ENCODE measurements around the gene KIF17. TPM values are rescaled to one million over a fixed set of nuclear protein-coding genes. Genes with fewer than 3 reads are reported as not detected.

The KIF17 gene
- total and polyA plus RNA-seq, 12 donors = 10.7 to 66.9 (median 37.5) TPM

DNA sequence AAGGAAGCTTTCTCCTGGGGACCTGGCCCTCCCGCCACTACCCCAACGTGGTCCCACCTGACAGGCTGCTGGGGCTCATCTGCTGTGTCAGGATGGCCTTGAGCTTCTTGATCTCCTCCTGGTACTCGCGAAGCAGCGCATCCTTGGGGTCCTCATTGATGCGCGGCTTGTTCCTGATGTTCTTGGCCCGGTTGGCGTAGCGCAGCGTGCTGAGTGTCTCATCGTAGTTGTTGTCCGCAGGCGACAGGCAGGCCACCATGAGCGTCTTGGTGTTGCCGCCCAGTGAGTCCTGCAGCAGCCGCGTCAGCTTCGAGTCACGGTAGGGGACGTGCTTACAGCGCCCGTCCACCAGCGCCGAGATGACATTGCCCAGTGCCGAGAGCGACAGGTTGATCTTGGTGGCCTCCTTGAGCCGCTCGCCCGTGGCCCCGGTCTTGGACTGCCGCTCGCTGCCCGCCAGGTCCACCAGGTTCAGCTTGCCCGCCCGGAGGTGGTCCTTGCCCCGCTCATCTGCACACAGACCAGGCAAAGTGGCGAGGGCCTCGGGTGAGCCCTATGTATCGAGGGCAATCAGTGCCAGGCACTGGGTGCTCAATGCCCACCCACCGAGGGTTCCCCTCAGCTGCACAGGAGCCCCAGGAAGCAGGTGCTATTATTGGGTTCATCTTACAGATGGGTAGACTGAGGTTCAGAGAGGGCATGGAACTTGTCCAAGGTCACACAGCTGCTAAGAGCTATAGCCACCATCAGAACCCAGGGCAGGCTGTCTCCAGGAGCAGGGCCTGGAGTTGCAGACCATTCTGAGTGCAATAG lies 13.2 kb downstream of the KIF17 start:
- WGBS, 4 donors = 94 to 97% (median 96%) methylated on average over 11 to 41 of the region's 41 CpGs
- Histone ChIP-seq H3K36me3 (replicated peaks in 1 of 2) (no peaks in the 10 kb centered on the region), H3K4me1 (replicated peaks in 1 of 2) (no peaks in the 10 kb centered on the region), H3K4me3 (no peak overlapping the region), H3K27ac (no peak overlapping the region), H3K27me3 (no peaks in the 10 kb centered on the region), H3K9me3 (replicated peaks in 1 of 3) (no peaks in the 10 kb centered on the region)
- intact Hi-C loops (cut with DNase I) = no loop called here
- TF ChIP-seq, protein P1, sequence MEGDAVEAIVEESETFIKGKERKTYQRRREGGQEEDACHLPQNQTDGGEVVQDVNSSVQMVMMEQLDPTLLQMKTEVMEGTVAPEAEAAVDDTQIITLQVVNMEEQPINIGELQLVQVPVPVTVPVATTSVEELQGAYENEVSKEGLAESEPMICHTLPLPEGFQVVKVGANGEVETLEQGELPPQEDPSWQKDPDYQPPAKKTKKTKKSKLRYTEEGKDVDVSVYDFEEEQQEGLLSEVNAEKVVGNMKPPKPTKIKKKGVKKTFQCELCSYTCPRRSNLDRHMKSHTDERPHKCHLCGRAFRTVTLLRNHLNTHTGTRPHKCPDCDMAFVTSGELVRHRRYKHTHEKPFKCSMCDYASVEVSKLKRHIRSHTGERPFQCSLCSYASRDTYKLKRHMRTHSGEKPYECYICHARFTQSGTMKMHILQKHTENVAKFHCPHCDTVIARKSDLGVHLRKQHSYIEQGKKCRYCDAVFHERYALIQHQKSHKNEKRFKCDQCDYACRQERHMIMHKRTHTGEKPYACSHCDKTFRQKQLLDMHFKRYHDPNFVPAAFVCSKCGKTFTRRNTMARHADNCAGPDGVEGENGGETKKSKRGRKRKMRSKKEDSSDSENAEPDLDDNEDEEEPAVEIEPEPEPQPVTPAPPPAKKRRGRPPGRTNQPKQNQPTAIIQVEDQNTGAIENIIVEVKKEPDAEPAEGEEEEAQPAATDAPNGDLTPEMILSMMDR (IDR thresholded peaks at IDR 0.05) = no peak
- TF ChIP-seq POLR2A (IDR thresholded peaks at IDR 0.05) = no peak
- no peak for DNase-seq

DNA sequence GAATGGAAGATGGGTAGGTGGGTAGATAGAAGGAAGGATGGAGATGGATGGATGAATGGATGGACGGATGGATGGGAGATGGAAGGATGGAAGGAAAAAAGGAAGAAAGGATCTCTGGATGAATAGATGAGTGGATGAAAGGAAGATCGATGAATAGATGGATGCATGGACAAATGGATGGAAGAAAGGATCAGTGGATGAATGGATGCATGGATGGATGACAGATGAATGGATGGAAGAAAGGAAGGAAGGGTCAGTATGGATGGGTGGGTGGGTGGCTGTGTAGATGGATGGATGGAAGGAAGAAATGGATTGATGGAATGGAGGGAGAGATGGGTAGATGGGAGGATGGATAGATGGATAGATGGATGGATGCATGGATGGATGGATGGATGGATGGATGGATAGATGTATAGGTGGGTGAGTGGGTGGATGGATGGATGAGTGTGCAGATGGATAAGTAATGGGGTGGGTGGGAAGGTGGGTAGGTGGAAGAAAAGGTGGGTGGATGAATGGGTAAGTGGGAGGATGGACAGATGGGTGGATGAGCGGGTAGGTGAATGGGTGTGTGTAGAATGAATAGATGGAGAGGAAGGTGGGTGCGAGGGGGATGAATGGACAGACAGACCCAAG lies 14.6 kb downstream of the KIF17 start:
- H3K9me3 ChIP-seq (replicated peaks in 1 of 3) = no peaks in the 10 kb centered on the region
- no peak for DNase-seq
- WGBS, 4 donors = 81 to 92% (median 87%) methylated on average over 4 of the region's 4 CpGs
- H3K27ac ChIP-seq = no peak overlapping the region
- no peaks in the 10 kb centered on the region for H3K27me3 ChIP-seq
- no peak for TF ChIP-seq POLR2A (IDR thresholded peaks at IDR 0.05)
- TF ChIP-seq, protein P1 (IDR thresholded peaks at IDR 0.05) = no peak
- no peaks in the 10 kb centered on the region for H3K4me1 ChIP-seq (replicated peaks in 1 of 2)
- no peaks in the 10 kb centered on the region for H3K36me3 ChIP-seq (replicated peaks in 1 of 2)
- H3K4me3 ChIP-seq = no peak overlapping the region
- intact Hi-C loops (cut with DNase I) = no loop called here

DNA sequence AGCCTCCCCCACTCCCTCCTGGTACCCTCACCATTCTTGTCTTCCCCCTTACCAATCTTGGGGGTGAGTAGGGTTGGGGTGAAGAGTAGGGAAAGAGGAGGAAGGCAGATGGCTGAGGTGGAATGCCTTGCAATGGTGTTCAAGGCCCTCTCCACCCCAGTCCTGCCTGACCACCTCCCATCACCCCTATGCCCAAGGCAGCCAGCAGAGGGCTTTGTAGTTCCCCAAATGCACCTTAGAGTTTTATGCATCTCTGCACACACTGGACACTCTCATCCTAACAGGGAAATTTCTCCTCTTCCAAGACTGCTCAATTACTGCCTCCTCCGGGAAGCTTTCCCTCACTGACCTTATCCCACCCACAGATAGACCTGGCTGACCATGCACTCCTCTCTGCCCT lies 15.4 kb downstream of the KIF17 start:
- H3K36me3 ChIP-seq (replicated peaks in 1 of 2) = no peaks in the 10 kb centered on the region
- H3K4me3 ChIP-seq = no peak overlapping the region
- TF ChIP-seq, protein P1 (IDR thresholded peaks at IDR 0.05) = peak in 4 of 6 experiments; percentile 11 to 22 (median 20)
- TF ChIP-seq POLR2A (IDR thresholded peaks at IDR 0.05) = no peak
- intact Hi-C loops (cut with DNase I) = no loop called here
- no peak overlapping the region for H3K27ac ChIP-seq
- H3K27me3 ChIP-seq = no peaks in the 10 kb centered on the region
- no peak for DNase-seq
- H3K9me3 ChIP-seq (replicated peaks in 1 of 3) = no peaks in the 10 kb centered on the region
- no peaks in the 10 kb centered on the region for H3K4me1 ChIP-seq (replicated peaks in 1 of 2)
- WGBS, 4 donors = 67 to 93% (median 89%) methylated on average over 1 of the region's 1 CpG

DNA sequence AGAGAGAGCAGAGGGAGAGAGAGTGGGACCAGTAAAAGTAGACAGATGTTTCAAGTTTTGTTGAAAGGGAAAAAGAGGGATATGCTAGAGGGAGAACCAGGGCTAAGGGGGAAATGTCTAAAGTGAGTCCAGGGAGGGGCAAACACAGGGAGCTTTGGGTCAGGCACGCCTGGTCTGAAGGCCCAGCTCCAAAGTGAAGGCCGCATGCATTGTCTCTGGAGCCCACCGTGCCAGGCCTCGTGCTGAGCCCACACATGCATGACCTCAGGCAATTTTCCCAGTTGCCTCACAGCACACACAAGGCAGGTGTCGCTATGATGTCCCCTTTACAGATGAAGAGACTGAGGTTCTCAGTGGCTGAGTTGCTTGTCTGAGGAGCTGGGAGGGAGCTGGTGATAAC lies 16.0 kb downstream of the KIF17 start:
- intact Hi-C loops (cut with DNase I) = no loop called here

More for the DNA sequence above, 16.0 kb downstream of the KIF17 start:
- no peaks in the 10 kb centered on the region for H3K27me3 ChIP-seq
- H3K36me3 ChIP-seq (replicated peaks in 1 of 2) = no peaks in the 10 kb centered on the region
- 79 to 97% (median 92%) methylated on average over 4 to 5 of the region's 5 CpGs for WGBS, 4 donors
- TF ChIP-seq POLR2A (IDR thresholded peaks at IDR 0.05) = no peak
- TF ChIP-seq, protein P1 (IDR thresholded peaks at IDR 0.05) = no peak
- no peak for DNase-seq
- H3K9me3 ChIP-seq (replicated peaks in 1 of 3) = no peaks in the 10 kb centered on the region
- H3K4me1 ChIP-seq (replicated peaks in 1 of 2) = peaks cover 0 to 3% of the 10 kb centered on the region in 2 donors
- H3K27ac ChIP-seq = no peak overlapping the region
- no peak overlapping the region for H3K4me3 ChIP-seq
